ENCODE measurements around the gene RBMS2. TPM values are rescaled to one million over a fixed set of nuclear protein-coding genes. Genes with fewer than 3 reads are reported as not detected.
"Not testable (repeated sequence)": the region's sequence is repeated elsewhere in the genome, so short reads cannot be mapped to it uniquely, and the experiment has no call there.

Gene RBMS2
- total RNA-seq, 4 donors from 2014 or later = 4.1 to 11.0 (median 5.4) TPM

DNA sequence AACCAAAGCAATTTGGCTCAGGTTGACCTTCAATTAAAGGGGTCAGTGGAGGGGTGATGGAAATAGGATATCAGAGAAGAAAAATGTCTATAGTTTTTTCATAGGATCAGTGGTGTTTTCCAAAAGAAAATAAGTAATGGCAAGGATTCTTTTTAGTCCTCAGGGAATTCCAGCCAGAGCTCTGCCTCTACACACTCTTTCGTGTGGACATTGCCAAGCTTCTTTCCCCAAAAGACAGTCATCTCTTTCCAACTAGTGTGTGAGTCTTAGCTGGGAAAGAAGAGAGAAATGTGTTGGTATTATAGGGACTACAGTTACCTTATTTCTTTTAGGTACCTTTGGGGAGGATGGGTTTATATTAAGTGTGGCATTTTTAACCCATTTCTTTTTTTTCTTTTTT is 46.5 kb downstream of the RBMS2 start:
- intact Hi-C loops (cut with DNase I; ENCODE audit: low total_unique reads) = no loop called here
- no peak for TF ChIP-seq POLR2A (IDR thresholded peaks at IDR 0.05)
- Histone ChIP-seq H3K36me3 (peaks cover 0 to 5% of the 10 kb centered on the region in 2 donors), H3K9me3 (no peaks in the 10 kb centered on the region), H3K4me3 (no peak overlapping the region), H3K27ac (peak overlapping the region; percentile 33 to 73 (median 70)), H3K27me3 (no peaks in the 10 kb centered on the region), H3K4me1 (peaks cover 6 to 24% of the 10 kb centered on the region in 2 donors)
- DNase-seq (no peak), ATAC-seq (no peak)
- in situ Hi-C loops (cut with MboI; ENCODE audit: low sequenced_read_pairs in 4 of 4) = loop anchor here (5.0 to 10.0 kb wide), 2 partner anchors 46 to 53 kb away; partner anchors contain the start of gene RBMS2 (in 2 of the 4)

GRCh38 chr12:56571121-56571520 is 49.5 kb downstream of the RBMS2 start:
- in situ Hi-C loops (cut with MboI; ENCODE audit: low sequenced_read_pairs in 4 of 4) = no loop called here
- H3K9me3 ChIP-seq = no peaks in the 10 kb centered on the region

DNA sequence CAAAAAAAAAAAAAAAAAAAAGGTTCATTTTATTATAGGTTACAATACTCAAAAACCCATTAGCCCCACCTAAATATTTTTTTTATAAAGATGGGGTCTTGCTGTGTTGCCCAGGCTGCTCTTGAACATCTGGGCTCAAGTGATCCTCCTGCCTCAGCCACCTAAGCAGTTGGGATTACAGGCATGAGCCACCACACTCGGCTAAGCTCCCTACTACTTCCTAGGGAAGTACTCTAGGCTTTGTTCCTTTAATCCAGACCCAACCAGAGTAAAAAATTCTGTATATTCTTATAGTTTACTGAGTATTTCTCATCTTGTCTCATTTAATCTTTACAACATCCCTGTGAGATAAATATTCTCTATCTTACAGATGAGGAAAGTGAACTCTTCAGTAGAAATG is 50.7 kb downstream of the RBMS2 start:
- no peak for DNase-seq
- Histone ChIP-seq H3K27ac (peak overlapping the region in 1 of 4 donors; percentile 25), H3K27me3 (no peaks in the 10 kb centered on the region), H3K4me1 (peaks cover 0 to 5% of the 10 kb centered on the region in 2 donors), H3K9me3 (no peaks in the 10 kb centered on the region), H3K36me3 (no peaks in the 10 kb centered on the region), H3K4me3 (no peak overlapping the region)
- intact Hi-C loops (cut with DNase I; ENCODE audit: low total_unique reads) = no loop called here
- no peak for ATAC-seq
- in situ Hi-C loops (cut with MboI; ENCODE audit: low sequenced_read_pairs in 4 of 4) = no loop called here
- no peak for TF ChIP-seq POLR2A (IDR thresholded peaks at IDR 0.05)
- TF ChIP-seq, protein P1, sequence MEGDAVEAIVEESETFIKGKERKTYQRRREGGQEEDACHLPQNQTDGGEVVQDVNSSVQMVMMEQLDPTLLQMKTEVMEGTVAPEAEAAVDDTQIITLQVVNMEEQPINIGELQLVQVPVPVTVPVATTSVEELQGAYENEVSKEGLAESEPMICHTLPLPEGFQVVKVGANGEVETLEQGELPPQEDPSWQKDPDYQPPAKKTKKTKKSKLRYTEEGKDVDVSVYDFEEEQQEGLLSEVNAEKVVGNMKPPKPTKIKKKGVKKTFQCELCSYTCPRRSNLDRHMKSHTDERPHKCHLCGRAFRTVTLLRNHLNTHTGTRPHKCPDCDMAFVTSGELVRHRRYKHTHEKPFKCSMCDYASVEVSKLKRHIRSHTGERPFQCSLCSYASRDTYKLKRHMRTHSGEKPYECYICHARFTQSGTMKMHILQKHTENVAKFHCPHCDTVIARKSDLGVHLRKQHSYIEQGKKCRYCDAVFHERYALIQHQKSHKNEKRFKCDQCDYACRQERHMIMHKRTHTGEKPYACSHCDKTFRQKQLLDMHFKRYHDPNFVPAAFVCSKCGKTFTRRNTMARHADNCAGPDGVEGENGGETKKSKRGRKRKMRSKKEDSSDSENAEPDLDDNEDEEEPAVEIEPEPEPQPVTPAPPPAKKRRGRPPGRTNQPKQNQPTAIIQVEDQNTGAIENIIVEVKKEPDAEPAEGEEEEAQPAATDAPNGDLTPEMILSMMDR (IDR thresholded peaks at IDR 0.05 in 4 of 5, conservative IDR thresholded peaks at IDR 0.05 in 1 of 5) = no peak

More at GRCh38 chr12:56571121-56571520, 49.5 kb downstream of the RBMS2 start:
- peaks cover 5 to 15% of the 10 kb centered on the region in 2 donors for H3K4me1 ChIP-seq
- H3K4me3 ChIP-seq = no peak overlapping the region
- no peaks in the 10 kb centered on the region for H3K27me3 ChIP-seq
- no peak for DNase-seq
- no peak for ATAC-seq
- TF ChIP-seq, protein P1 (IDR thresholded peaks at IDR 0.05 in 4 of 5, conservative IDR thresholded peaks at IDR 0.05 in 1 of 5) = no peak
- TF ChIP-seq POLR2A (IDR thresholded peaks at IDR 0.05) = no peak
- H3K36me3 ChIP-seq = no peaks in the 10 kb centered on the region
- peak overlapping the region in 2 of 4 donors; percentile 33 to 66 for H3K27ac ChIP-seq
- intact Hi-C loops (cut with DNase I; ENCODE audit: low total_unique reads) = no loop called here

GRCh38 chr12:56574210-56574609 is 52.6 kb downstream of the RBMS2 start:
- Histone ChIP-seq H3K4me3 (no peak overlapping the region), H3K4me1 (peaks cover 0 to 3% of the 10 kb centered on the region in 2 donors), H3K36me3 (no peaks in the 10 kb centered on the region), H3K27me3 (no peaks in the 10 kb centered on the region), H3K27ac (no peak overlapping the region), H3K9me3 (no peaks in the 10 kb centered on the region)
- ATAC-seq (no peak), DNase-seq (no peak)
- intact Hi-C loops (cut with DNase I; ENCODE audit: low total_unique reads) (no loop called here), in situ Hi-C loops (cut with MboI; ENCODE audit: low sequenced_read_pairs in 4 of 4) (no loop called here)
- TF ChIP-seq, protein P1 (IDR thresholded peaks at IDR 0.05 in 4 of 5, conservative IDR thresholded peaks at IDR 0.05 in 1 of 5) = no peak
- no peak for TF ChIP-seq POLR2A (IDR thresholded peaks at IDR 0.05)

DNA sequence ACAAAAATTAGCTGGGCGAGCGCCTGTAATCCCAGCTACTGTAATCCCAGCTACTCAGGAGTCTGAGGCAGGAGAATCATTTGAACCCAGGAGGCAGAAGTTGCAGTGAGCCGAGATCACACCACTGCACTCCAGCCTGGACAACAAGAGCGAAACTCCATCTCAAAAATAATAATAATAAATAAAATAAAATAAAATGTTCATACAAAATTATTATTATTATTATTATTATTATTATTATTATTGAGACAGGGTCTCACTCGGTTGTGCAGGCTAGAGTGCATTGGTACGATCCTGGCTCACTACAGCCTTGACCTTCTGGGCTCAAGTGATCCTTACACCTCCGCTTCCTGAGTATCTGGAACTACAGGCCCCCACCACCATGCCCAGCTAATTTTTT is 55.6 kb downstream of the RBMS2 start:
- in situ Hi-C loops (cut with MboI; ENCODE audit: low sequenced_read_pairs in 4 of 4); intact Hi-C loops (cut with DNase I; ENCODE audit: low total_unique reads); ATAC-seq: not testable (repeated sequence)

More for the DNA sequence above, 55.6 kb downstream of the RBMS2 start:
- H3K4me1 ChIP-seq, DNase-seq, H3K27ac ChIP-seq, H3K27me3 ChIP-seq, H3K4me3 ChIP-seq, H3K9me3 ChIP-seq: not testable (repeated sequence)
- peaks cover 0 to 12% of the 10 kb centered on the region in 2 donors for H3K36me3 ChIP-seq
